Measurements from ENCODE around the gene NEGR1.
A peak's percentile ranks its signal among the peaks of the same experiment; 100 is the strongest.

The NEGR1 gene

GRCh38 chr1:72097851-72098570 lies 184.3 kb downstream of the NEGR1 start:
- no peak overlapping the region for H3K4me3 Mint-ChIP-seq
- H3K27ac Mint-ChIP-seq = no peak overlapping the region
- no peaks in the 10 kb centered on the region for H3K27me3 Mint-ChIP-seq (ENCODE audit: low read depth, poor library complexity)
- no peak for DNase-seq
- H3K9me3 Mint-ChIP-seq = no peaks in the 10 kb centered on the region
- no peaks in the 10 kb centered on the region for H3K4me1 Mint-ChIP-seq
- no peak for TF ChIP-seq CTCF (IDR thresholded peaks at IDR 0.05)
- H3K36me3 Mint-ChIP-seq (ENCODE audit: low read depth) = no peaks in the 10 kb centered on the region

GRCh38 chr1:72094209-72094608 lies 188.1 kb downstream of the NEGR1 start:
- TF ChIP-seq CTCF (IDR thresholded peaks at IDR 0.05) = no peak
- H3K27ac Mint-ChIP-seq = peak overlapping the region; percentile 4
- H3K4me1 Mint-ChIP-seq = no peaks in the 10 kb centered on the region
- no peaks in the 10 kb centered on the region for H3K27me3 Mint-ChIP-seq (ENCODE audit: low read depth, poor library complexity)
- H3K4me3 Mint-ChIP-seq = no peak overlapping the region
- H3K9me3 Mint-ChIP-seq = no peaks in the 10 kb centered on the region
- no peaks in the 10 kb centered on the region for H3K36me3 Mint-ChIP-seq (ENCODE audit: low read depth)
- no peak for DNase-seq

GRCh38 chr1:72086394-72086793 lies 195.9 kb downstream of the NEGR1 start:
- no peak for TF ChIP-seq CTCF (IDR thresholded peaks at IDR 0.05)
- H3K36me3 Mint-ChIP-seq (ENCODE audit: low read depth) = no peaks in the 10 kb centered on the region
- no peaks in the 10 kb centered on the region for H3K27me3 Mint-ChIP-seq (ENCODE audit: low read depth, poor library complexity)
- DNase-seq = no peak
- no peaks in the 10 kb centered on the region for H3K4me1 Mint-ChIP-seq
- no peak overlapping the region for H3K4me3 Mint-ChIP-seq
- no peak overlapping the region for H3K27ac Mint-ChIP-seq
- no peaks in the 10 kb centered on the region for H3K9me3 Mint-ChIP-seq

- Mint-ChIP-seq H3K36me3 (ENCODE audit: low read depth) (no peaks in the 10 kb centered on the region), H3K27me3 (ENCODE audit: low read depth, poor library complexity) (no peaks in the 10 kb centered on the region), H3K4me3 (no peak overlapping the region), H3K27ac (no peak overlapping the region), H3K4me1 (no peaks in the 10 kb centered on the region), H3K9me3 (no peaks in the 10 kb centered on the region)
- DNase-seq = no peak
- TF ChIP-seq CTCF (IDR thresholded peaks at IDR 0.05) = no peak
These were observed 206.9 kb downstream of the NEGR1 start for GRCh38 chr1:72075425-72075824.

GRCh38 chr1:72066431-72066830 lies 215.9 kb downstream of the NEGR1 start:
- H3K27me3 Mint-ChIP-seq (ENCODE audit: low read depth, poor library complexity) = no peaks in the 10 kb centered on the region
- DNase-seq = no peak
- no peaks in the 10 kb centered on the region for H3K4me1 Mint-ChIP-seq
- H3K9me3 Mint-ChIP-seq = no peaks in the 10 kb centered on the region
- no peaks in the 10 kb centered on the region for H3K36me3 Mint-ChIP-seq (ENCODE audit: low read depth)
- H3K4me3 Mint-ChIP-seq = no peak overlapping the region
- no peak for TF ChIP-seq CTCF (IDR thresholded peaks at IDR 0.05)
- no peak overlapping the region for H3K27ac Mint-ChIP-seq

Measured in nephron progenitor cell (in vitro differentiated cells).